Activated gamma-delta T cell treated with anti-CD3 and anti-CD28 coated beads, Interleukin-2, amount 50 U/mL, for 16 hours (primary cell): Measurements from ENCODE around the gene NTM.

Experiments
- DNase-seq: peaks from one replicate; pipeline ENCODE4 v3.0.0-alpha.2; 2020; ENCODE audit warnings: low read depth

NTM gene

GRCh38 chr11:132168344-132168981, 798.0 kb downstream of the NTM start:
- DNase-seq = no peak

GRCh38 chr11:132171031-132171430, 800.6 kb downstream of the NTM start:
- no peak for DNase-seq

- no peak for DNase-seq
Observed at GRCh38 chr11:132174362-132175255, 804.2 kb downstream of the NTM start.

GRCh38 chr11:132177106-132177505, 806.7 kb downstream of the NTM start:
- no peak for DNase-seq

GRCh38 chr11:132184079-132184478, 813.7 kb downstream of the NTM start:
- no peak for DNase-seq

DNA sequence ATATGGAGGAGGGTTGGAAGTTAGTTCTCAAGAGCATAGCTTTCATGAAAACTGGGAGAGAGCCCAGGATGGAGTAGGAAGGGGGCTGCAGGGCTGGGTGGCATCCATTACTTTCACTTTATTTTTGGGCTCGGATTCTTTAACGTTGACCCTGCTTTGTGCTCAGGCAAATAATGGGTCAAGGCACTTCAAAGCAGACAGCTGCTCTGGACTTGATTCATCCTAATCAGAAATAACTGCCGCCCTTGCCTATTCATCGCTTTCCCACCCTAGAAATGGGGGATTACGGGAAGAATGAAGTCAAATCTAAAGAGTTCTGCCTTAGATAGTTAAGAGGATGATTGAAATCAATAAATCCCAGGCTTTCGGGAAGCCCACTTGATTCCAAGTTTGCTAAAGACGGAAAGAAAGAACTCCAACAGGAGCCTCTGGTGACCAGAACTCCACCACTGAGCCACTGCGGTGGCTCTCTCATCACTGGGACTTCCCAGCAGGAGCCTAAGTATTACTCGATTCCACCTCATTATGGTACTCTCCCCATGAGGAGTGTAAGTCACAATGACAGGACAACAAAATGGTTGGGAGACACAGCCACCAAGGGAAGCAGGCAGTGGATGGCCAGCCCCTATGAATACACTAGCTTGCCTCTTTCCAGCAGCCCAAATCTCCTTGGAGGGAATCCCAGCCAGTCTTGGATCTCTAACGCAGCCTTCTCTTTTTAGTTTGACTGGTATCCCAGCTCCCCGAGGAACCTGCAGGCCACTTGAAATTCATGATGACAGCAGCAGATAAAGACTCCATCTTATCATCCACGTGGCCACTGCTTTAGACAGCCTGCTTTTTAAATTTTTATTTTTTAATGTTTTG, 815.5 kb downstream of the NTM start:
- no peak for DNase-seq

- no peak for DNase-seq
Observed at GRCh38 chr11:132186699-132187098, 816.3 kb downstream of the NTM start.

DNA sequence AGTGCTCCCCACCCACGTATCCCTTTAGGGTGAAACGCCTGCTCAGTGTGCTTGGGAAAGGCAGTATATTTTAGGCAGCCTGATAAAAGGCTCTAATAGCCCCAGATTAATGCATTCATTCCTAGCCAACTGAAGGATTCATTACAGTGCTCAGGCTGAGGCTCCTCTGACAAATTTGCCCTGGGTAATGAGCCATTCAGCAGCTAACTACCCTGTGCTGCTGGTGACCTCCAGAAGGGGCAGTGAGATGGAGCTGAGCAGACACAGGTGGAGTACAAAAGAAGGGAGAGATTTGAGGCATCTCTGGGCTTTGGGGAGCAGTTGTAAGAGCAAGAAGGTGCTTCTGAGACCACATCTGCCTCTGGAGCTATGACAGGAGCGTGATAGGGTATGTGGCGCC, 817.0 kb downstream of the NTM start:
- no peak for DNase-seq

- no peak for DNase-seq
Observed at GRCh38 chr11:132187814-132188213, 817.4 kb downstream of the NTM start.

DNA sequence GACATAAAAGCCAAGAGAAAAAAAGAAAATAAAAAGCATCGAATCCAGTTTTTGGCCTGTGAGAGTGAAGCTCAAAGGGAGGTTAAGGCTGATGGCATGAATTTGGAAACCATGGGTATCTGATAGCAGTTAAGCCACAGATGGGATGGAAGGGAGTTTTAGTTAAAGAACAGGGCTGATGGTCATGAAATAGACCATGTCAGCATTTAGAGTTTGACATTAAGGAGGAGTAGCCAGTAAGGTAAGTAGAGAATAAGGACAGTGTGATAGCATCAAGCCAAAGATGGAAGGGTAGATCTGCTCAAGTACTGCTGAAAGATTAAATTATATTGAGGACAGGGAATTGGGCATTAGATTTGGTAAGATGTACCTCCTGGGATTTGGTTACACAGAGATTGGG, 826.5 kb downstream of the NTM start:
- no peak for DNase-seq

- DNase-seq = no peak
Observed at GRCh38 chr11:132200353-132200936, 830.0 kb downstream of the NTM start.

- DNase-seq = no peak
Observed at GRCh38 chr11:132202621-132203020, 832.2 kb downstream of the NTM start.

GRCh38 chr11:132205006-132205405, 834.6 kb downstream of the NTM start:
- DNase-seq = no peak

- DNase-seq = no peak
Observed at GRCh38 chr11:132205496-132205895, 835.1 kb downstream of the NTM start.

DNA sequence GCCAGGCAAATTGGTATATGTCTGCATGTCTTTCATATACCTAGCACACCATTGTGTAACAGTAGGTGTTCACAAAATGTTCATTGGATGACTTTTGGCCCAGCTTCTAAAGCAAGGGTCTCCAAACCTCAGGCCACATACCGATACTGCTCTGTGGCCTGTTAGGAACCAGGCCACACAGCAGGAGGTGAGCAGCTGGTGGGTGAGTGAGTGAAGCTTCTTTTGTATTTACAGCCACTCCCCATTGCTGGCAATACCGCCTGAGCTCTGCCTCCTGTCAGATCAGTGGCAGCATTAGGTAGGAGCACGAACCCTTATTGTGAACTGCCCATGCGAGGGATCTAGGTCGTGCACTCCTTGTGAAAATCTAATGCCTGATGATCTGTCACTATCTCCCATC, 836.6 kb downstream of the NTM start:
- no peak for DNase-seq

DNA sequence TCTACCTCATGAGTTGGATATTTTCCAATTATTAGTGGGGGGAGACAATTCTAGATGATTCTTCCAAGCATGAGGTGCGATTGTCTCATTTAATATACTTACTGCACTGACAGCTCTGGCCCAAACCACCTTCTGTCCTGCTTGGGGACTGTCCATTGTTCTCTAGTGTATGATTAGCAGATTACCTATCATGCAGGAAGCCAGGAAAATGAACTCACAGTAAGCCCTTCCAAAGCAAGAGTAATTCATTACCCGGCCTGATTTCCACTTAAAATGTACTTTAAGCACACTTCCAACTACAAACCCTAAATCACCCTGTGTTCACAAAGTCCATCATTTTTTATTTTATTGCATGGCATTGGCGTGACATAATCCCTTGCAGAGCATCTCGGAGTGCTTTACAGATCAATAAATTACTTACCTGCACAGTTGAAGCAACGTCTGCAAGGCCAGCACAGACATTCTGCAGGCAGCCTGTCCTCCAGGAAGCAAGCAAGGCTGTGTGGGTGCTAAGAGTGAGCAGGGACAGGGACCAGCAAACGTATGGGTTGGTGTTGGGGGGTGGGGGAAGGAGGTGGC, 838.2 kb downstream of the NTM start:
- DNase-seq = no peak

DNA sequence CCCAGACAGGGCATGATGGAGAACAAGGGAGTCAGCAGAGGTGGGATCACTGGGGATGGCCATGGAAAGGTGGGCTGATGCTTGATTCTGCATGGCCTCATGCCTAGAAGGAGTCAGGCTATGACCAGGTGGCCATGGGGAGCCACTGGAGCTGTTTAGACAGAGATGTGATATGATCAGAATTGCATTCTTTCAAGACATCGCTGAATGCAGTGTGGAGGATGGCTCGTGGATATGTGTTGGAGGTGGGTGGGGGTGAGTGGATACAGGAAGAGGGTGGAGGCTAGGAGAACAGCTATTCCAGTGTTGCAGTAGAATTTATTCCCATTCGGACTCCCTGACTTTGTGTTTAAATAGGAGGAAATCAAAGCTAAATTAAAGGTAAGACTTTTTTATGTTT, 841.1 kb downstream of the NTM start:
- DNase-seq = no peak

DNA sequence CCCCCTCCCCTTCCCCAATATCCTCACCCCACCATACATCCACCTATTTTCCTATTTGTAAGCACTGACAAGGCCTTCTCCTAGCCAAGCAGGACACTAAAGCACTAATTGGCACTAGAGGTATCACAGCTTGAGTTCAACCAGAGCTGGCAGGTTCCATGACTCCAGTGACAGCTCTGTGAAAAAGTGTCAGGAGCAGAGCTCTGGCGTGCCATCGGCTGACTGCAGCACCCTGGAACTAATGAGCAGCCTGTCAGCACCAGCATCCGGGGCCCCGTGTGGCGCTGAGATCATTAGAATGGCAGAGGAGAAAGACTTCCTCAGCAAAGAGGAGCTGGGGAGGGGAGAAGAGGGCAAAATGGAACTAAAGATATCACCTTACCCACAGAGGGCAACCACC, 847.4 kb downstream of the NTM start:
- no peak for DNase-seq

- DNase-seq = no peak
Observed at GRCh38 chr11:132220474-132220873, 850.1 kb downstream of the NTM start.

DNA sequence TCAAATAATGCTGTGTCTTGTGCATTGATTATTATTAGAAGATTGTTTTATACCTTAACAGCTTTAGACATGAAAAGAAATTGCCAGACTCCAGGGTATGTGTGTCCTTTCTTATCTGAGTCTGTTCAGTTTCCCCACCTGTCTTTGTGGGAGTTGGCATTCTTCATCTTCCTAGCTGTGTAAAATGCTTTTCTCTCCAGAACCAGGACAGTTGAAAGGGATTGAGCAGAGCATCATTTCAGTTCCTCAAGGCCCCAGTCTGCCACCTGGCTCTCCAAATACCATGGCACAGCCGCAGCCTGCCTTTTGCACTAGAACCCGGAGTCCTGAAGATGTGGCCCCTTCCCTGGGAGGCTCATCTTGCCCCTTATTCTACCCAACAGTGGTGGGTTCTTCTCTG, 851.9 kb downstream of the NTM start:
- no peak for DNase-seq

GRCh38 chr11:132226522-132226921, 856.1 kb downstream of the NTM start:
- no peak for DNase-seq

- no peak for DNase-seq
Observed at GRCh38 chr11:132228746-132229325, 858.4 kb downstream of the NTM start.
